Measurements from ENCODE around the gene TNFRSF1A.

TNFRSF1A gene

DNA sequence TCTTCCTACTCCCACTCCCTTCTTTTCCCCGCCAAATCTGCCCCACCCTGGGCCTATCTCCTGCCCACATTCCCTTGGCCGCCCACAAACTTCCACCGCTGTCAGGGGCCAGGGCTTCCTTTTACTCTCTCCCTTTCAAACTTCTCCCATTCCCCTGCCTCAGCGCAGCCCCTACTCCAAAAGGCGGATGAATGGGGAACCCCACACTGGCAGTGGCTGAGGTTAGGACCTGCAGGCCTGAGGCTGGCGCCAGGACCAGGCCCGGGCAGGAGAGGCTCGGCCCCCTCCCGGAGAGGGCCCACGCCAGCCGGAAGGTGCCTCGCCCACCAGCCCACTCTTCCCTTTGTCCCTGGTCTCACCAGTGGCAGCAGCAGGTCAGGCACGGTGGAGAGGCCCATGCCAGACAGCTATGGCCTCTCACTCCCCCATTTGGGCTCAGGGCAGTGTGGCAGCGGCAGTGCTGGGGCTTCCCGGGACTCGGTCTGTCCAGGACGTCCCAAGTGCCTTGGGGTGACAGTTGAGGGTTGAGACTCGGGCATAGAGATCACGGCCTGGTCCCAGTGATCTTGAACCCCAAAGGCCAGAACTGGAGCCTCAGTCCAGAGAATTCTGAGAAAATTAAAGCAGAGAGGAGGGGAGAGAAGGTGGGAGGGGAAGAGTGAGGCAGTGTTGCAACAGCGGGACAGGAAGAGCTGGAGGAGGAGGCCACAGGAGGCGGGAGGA, at the start of gene TNFRSF1A:
Gene TNFRSF1A (minus strand): TSS at position 660 of the 723 bp plus-strand sequence. CDS start 262 bp downstream, at position 398.
- intact Hi-C loops (cut with DNase I) = no loop called here
- peak in 19 of 42 donors; percentile 33 to 82 (median 53) for DNase-seq

DNA sequence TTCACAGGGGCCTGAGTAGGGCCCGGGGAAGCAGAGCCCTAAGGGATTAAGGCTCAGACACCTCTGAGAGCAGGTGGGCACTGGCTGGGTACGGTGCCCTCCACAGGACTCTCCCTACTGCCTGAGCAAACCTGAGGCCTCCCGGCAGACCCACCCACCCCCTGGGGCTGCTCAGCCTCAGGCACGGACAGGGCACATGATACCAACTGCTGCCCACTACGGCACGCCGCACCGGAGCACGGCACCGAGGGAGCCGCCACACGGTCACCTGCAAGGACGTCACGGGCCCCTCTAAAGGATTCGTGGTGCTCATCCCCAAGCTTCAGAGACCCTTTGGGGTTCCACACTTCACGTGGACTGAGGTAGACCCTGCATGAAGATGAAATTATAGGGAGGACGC, 49.1 kb upstream of the TNFRSF1A start:
- intact Hi-C loops (cut with DNase I) = no loop called here
- DNase-seq = no peak

DNA sequence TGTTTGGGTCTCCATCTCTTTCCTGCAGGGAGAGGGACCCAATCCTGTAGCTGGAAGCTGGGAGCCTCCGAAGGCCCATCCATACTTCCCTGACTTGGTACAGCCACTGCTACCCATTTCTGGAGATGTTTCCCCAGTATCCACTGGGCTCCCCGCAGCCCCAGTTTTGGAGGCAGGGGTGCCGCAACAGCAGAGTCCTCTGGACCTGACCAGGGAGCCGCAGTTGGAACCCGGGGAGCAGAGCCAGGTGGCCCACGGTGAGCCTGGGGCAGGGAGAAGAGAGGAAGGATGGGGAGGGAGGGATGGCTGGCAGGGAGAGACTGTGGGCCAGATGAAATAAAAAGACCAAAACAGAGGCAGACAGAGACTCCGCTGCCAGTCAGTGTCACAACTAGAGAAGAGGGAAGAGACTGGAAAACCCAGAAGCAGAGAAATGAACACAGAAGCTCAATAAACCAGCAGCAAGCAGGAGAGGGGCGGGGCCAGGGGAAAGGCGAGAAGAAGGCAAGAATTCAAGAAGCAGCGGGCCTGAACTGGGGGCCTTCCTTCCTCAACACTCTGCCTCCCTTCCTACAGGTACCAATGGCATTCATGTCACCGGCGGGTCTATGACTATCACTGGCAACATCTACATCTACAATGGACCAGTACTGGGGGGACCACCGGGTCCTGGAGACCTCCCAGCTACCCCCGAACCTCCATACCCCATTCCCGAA, 48.4 kb upstream of the TNFRSF1A start:
- DNase-seq = no peak
- intact Hi-C loops (cut with DNase I) = no loop called here

DNA sequence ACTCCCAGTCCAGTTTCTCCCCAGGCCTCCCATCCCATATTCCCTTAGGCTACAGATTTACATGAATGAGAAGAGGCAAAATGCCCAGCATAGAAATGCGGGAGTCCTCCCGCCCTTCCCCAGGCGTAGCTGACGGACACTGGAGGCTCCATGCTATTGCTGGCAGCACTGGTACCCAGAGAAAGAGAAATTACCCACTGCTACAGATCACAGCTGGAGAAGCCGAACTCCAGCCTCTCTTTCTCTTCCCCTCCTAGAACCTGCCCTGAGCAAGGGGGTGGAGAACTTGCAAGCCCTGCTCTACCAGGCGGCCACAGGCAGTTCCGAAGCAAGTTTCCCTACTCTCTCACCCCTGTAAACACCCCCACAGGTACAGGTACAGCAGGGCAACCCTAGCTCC, 45.7 kb upstream of the TNFRSF1A start:
- intact Hi-C loops (cut with DNase I) = no loop called here
- DNase-seq = no peak

DNA sequence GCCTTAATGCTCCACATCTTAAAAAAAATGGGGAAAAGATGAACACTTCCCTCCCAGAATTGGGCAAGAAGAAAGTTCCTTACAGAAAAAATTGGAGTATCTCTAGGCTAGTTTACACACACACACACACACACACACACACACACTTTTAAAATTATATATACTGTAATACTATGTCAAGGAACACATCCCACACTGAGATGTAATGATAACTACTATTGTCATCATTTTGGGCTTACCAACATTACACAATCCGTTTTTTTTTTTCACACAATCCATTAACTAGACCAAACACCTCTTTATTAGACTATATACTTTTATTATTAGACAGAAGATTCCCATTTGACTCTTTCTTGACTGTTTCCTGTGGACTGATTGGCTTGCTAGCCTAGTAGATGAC, 44.6 kb upstream of the TNFRSF1A start:
- DNase-seq = no peak
- intact Hi-C loops (cut with DNase I) = no loop called here

DNA sequence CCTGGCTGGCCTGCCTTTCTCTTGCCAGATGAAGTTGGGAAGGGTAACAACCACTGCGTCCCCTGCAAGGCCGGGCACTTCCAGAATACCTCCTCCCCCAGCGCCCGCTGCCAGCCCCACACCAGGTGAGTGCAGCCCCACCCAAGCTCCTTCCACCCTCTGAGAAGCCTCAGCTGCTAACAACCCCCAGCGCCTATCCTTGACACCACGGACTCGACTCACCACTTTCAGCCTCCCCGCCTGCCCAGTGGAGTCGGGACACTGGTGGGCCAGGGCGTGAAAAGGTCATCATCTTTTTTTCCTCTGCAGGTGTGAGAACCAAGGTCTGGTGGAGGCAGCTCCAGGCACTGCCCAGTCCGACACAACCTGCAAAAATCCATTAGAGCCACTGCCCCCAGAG, 44.2 kb upstream of the TNFRSF1A start:
- intact Hi-C loops (cut with DNase I) = no loop called here
- no peak for DNase-seq

DNA sequence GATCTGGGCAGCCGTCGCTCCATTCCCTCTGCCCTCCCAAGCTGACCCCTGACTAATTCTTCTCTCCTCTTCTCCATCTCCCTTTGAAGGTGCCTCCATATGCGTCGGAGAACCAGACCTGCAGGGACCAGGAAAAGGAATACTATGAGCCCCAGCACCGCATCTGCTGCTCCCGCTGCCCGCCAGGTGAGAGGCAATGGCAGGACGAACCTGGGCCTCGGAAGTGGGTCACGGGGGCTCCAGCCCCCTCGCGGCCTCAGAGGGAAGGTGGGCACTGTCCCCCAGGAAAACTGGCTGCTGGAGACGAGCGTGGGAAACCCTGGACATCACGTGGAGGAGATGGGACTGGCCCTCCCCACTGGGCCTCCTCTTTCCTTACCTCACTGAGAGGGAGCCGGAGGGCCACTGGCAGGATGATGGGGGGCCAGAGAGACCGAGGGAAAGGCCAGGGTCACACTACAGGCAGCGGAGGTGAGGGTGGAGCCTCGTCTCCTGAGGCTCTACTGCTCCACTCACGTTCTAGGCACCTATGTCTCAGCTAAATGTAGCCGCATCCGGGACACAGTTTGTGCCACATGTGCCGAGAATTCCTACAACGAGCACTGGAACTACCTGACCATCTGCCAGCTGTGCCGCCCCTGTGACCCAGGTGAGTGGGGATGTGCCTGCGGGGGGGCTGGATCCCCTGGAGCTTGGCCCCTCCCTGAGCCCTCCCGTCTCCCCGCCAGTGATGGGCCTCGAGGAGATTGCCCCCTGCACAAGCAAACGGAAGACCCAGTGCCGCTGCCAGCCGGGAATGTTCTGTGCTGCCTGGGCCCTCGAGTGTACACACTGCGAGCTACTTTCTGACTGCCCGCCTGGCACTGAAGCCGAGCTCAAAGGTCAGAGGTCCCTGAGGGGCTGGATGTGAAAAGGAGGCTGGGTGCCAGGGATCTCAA, 42.9 kb upstream of the TNFRSF1A start:
- intact Hi-C loops (cut with DNase I) = no loop called here
- DNase-seq = no peak

DNA sequence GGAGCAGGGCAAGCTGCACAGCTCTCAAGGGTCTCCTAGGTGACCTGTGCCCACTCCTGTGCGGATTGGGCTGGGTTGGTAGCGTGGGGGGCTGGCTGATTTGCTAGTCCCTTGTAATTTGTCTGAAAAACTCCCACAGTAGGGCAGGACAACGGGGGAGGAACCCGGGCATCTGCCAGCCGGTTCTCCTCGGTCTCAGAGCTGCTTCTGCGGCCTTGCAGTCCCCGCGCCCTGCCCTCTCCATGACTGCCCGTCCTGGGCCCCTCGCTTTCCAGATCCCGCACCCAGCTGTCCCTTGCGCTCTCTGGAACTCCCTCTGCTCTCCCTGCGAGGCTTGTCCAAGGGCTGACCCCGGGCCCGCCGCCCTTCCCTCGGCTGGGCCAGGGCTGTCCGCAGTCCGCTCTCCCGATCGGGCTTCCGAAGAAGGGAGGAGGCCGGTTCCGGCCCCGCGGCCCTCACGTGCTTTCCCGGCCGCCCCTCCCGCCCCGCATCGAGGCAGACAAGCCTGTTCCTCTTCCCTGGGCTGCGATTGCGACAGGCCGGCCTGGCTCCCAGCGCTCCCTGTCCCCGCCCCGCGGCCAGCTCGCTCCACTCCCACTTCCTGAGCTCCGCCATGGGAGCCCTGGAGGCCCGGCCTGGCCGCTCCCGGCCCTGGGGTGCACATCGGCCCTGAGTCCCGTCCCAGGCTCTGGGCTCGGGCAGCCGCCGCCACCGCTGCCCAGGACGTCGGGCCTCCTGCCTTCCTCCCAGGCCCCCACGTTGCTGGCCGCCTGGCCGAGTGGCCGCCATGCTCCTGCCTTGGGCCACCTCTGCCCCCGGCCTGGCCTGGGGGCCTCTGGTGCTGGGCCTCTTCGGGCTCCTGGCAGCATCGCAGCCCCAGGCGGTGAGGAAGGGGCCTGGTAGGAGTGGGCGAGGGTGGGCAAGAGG, 42.0 kb upstream of the TNFRSF1A start, which contains the start of gene LTBR:
Gene LTBR (plus strand): TSS at position 591 of the 927 bp plus-strand sequence. CDS start 197 bp downstream, at position 788.
- intact Hi-C loops (cut with DNase I) = no loop called here
- DNase-seq = peak; percentile 56 to 92 (median 81)

DNA sequence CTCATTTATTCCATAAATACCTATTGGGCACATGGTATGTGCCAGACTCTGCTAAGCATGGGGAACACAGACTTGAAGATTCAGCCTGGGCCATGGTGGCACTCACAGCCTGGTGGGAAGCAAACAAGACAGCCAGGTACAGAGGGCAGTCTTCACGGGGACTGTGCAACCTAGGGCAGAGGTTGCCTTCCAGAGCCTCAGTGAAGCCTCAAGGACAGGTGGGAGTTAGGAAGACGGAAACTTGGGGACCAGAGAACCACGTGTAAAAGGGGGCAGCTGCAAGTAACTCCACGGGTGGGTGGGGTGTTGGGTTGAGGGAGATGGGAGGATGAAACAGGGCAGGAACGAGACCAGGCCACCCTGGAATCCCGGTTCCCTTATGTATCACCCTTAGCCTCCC, 41.1 kb upstream of the TNFRSF1A start:
- DNase-seq = no peak
- intact Hi-C loops (cut with DNase I) = no loop called here

DNA sequence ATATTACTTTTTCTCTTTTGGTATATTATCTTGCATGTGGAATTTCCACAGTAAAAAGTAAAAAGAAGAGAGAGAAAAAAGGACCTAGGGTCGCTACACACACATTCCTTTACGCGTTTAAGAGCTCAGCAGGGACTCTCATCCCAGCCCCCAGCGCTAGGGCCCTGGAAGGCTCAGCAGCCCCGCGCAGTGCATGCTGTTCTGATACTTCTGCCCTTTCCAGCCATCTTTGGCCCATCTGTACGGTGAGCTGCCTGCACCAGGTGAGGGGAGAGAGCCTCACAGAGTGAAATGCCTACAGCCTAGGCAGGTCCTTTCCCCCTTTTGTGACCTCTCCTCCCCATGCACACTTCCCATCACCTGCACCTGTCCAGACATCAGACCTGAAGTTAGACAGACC, 40.5 kb upstream of the TNFRSF1A start:
- no peak for DNase-seq
- intact Hi-C loops (cut with DNase I) = no loop called here

DNA sequence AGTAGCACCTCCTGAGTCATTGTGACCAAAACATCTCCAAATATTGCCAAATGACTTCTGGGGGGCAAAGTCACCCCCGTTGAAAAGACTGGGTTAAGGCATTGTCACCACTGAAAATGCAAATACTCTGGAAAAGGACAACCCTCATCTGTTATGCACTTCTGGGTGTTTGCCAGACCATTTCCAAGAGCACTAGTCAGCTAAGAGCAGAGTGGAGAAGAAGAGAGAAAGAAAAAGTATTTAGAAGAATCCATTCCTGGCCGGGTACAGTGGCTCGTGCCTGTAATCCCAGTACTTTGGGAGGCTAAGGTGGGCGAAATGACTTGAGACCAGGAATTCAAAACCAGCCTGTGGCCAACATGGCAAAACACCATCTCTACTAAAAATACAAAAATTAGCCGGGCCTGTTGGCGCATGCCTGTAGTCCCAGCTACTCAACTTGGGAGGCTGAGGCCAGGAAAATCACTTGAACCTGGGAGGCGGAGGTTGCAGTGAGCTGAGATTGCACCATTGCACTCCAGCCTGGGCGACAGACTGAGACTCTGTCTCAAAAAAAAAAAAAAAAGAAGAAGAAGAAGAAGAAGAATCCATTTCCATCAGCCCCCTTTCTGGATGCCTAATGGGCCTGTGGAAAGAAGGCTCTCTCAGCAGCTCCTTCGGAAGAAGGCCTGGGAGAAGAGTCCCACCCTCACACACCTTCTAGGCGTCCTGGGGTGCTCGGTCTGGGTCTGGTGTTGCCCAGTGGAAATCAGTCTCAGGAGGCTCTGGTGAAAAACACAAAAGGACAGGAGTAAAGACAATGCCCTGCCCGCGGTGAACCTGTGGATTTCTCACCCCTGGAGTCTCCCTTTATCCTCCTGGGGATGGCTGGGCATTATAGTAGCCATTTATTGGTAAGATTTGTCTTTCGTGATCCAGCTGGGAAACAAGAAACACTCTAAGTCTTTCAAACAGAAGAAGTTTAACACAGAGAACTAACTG, 38.6 kb upstream of the TNFRSF1A start:
- intact Hi-C loops (cut with DNase I) = no loop called here
- DNase-seq = no peak

DNA sequence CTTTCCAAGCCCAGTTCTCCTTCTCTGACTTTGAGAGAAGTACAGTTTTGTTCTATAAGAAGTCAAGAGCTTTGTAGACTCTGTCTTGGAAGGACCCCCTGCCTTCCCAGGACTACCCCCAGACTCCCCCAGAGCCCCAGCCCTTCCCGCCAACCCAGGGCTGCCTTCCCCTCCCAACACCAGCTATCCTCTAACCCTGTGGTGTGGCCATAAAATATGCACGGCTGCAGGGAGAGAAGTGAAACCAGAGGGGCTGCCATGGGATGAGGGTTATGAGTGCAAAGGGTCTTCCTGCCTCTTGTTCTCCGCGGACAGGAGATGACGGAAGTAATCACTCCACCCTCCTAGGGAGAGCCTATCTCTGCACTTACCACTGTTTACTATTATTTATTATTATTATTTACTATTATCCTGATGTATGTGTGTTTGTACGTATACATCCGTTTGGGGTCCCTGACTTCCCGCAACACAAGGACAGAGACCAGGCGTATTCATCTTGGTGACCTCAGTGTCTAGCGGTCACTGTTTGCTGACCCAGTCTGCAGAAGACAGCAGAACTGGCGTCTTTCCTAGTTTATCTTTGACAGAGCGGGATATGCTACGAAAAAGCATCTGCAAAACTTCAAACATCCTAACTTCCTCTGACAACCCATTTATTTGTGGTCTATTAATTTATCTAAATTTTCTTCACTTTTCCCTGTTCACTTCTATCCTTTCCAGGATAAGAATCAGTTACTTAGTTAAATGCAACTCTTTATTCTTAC, 37.0 kb upstream of the TNFRSF1A start:
- intact Hi-C loops (cut with DNase I) = no loop called here
- peak in 5 of 42 donors; percentile 22 to 45 (median 43) for DNase-seq

DNA sequence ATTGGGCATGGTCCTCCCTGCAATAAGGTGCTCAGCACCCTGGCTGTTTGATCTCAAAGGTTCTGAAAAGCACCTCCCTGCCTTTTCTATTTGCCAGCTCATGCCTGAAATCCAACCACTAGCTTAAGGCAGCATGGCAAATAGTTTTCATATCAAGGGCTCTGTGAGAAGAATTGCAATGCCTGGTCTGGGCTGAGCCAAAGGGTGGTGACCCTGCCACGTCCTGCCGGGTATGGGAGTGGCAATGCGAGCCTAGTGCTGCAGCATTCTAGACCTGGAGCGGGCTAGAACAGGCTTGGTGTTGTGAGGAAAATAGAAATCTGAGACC, 35.8 kb upstream of the TNFRSF1A start:
- DNase-seq = no peak
- intact Hi-C loops (cut with DNase I) = no loop called here

DNA sequence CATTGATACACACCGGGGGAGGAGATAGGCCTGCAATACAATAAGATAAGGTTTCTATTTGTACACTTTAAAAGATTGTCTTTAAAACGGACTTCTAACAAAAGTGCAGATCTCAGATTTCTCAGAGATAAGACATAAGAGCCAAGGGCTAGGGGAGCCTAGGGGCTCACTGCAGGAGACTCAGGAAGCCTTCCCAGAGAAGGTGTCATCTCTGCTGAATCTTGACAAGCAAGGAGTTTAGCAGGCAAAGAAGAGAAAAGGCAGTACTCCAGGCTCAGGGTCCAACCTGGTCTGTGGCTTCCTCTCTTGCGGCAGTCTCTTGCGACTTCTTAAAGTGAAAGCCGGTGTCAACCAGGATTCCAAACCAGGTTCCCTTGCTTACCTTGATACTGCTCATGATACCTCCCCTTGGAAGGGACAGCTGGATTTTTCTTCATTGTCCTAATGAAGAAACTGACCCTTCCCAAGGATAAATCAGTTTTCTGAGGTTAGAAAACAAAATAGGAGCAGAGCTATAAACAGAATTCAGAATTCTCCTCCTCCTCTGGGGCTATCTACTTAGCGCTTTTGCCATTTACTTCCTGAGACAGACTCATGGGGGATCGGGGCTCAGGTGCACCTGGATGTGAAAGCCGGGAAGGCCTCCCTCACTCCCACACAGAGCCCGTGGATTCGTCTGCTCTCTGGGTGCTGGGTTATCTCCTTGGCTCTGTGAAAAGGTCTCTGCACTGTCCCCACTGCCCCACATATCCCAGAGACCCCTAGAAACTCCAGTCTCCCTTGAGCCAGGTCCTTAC, 35.2 kb upstream of the TNFRSF1A start:
- intact Hi-C loops (cut with DNase I) = no loop called here
- peak in 1 of 42 donors; percentile 13 for DNase-seq

DNA sequence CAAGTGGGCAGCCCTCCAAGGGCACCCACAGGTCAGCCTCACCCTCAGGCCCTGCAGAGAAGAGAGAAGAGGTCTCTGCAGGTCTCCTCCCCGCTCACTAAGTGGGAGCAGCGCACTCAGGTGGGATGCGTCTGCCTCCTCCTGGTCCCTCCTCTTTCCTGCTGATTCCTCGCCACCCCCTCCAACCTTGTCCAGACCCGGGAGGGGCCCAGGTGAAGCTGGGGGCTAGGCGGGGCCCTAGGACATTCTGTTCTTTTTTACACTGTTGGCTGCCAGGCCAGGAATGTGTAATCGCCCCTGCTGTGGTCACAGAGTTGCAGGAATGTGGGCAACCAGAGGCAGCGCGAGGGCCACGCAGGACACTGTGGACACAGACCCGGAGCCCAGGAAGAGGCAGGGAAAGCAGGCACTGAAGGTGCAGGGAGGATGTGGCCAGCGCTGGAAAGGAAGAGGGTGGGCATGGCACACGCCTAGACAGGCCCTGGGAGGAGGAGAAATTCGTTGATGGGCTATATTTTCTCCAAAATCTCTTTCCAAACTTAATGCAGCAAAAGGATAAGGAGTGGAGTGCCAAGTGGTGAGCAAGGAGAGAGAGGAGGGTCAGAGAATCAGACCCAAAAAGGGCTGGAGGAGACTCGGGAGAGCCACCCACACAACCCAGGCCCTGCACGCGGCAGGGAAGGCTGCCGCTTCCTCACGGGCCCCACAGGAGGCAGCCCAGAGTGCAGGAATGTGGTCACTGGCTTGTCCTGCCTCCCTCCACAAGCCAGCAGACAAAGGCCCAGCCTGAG, 34.4 kb upstream of the TNFRSF1A start:
- DNase-seq = peak in 1 of 42 donors; percentile 35
- intact Hi-C loops (cut with DNase I) = no loop called here
